H9 (cell line): Measurements from ENCODE around the gene POFUT2. TPM values are rescaled to one million over a fixed set of nuclear protein-coding genes. Genes with fewer than 3 reads are reported as not detected.

ENCODE experiments used
- DNase-seq: peaks from one replicate; pipeline ENCODE4 v3.0.0-alpha.2; 2017
- H2AFZ ChIP-seq: one replicate; pipeline ENCODE4 v1.6.1; 2013; ENCODE audit warnings: mild to moderate bottlenecking, low read length, control low read depth, moderate library complexity
- H2AK5ac ChIP-seq: 2 replicates; pipeline ENCODE4 v1.6.1; 2013; ENCODE audit warnings: low read length, control low read depth, mixed read lengths; ENCODE audit not compliant: insufficient read length
- H2BK120ac ChIP-seq: one replicate; pipeline ENCODE4 v1.6.1; 2013; ENCODE audit warnings: low read depth, mild to moderate bottlenecking, low read length, control low read depth, inconsistent platforms; ENCODE audit not compliant: poor library complexity, severe bottlenecking
- H2BK12ac ChIP-seq: 2 replicates; pipeline ENCODE4 v1.6.1; 2013; ENCODE audit warnings: low read length, control low read depth, mixed read lengths, low read depth; ENCODE audit not compliant: insufficient read length
- H2BK15ac ChIP-seq: 2 replicates; pipeline ENCODE4 v1.6.1; 2013; ENCODE audit warnings: low read depth, low read length, control low read depth
- H2BK20ac ChIP-seq: one replicate; pipeline ENCODE4 v1.6.1; 2013; ENCODE audit warnings: low read depth, mild to moderate bottlenecking, low read length, control low read depth, inconsistent platforms; ENCODE audit not compliant: poor library complexity, severe bottlenecking
- H2BK5ac ChIP-seq: 2 replicates; pipeline ENCODE4 v1.6.1; 2013; ENCODE audit warnings: low read length, control low read depth, mixed read lengths; ENCODE audit not compliant: insufficient read length
- H3K14ac ChIP-seq: 2 replicates; pipeline ENCODE4 v1.6.1; 2013; ENCODE audit warnings: low read length, control low read depth; ENCODE audit not compliant: insufficient read depth
- H3K18ac ChIP-seq: 2 replicates; pipeline ENCODE4 v1.6.1; 2013; ENCODE audit warnings: low read depth, mild to moderate bottlenecking, mixed read lengths, low read length, control low read depth; ENCODE audit not compliant: insufficient read length
- H3K23ac ChIP-seq: 2 replicates; pipeline ENCODE4 v1.6.1; 2013; ENCODE audit warnings: low read length, control low read depth, mixed read lengths, low read depth; ENCODE audit not compliant: insufficient read length
- H3K23me2 ChIP-seq: 2 replicates; pipeline ENCODE4 v1.6.1; 2013; ENCODE audit warnings: low read depth, mild to moderate bottlenecking, mixed read lengths, low read length, control low read depth; ENCODE audit not compliant: insufficient read length, poor library complexity, severe bottlenecking
- H3K27ac ChIP-seq: 2 replicates; pipeline ENCODE4 v1.5.1; 2013; ENCODE audit warnings: low read length, control low read depth, mixed read lengths, low read depth; ENCODE audit not compliant: insufficient read length
- H3K27me3 ChIP-seq: 2 replicates; pipeline ENCODE4 v1.6.1; 2013; ENCODE audit warnings: low read length, control low read depth, inconsistent platforms; ENCODE audit not compliant: insufficient read depth
- H3K4ac ChIP-seq: 2 replicates; pipeline ENCODE4 v1.6.1; 2013; ENCODE audit warnings: low read depth, mild to moderate bottlenecking, control low read depth, inconsistent platforms, low read length, moderate library complexity
- H3K4me1 ChIP-seq: 2 replicates; pipeline ENCODE4 v1.6.1; 2013; ENCODE audit warnings: low read length, control low read depth, inconsistent platforms; ENCODE audit not compliant: insufficient read depth
- H3K4me2 ChIP-seq: 2 replicates; pipeline ENCODE4 v1.6.1; 2013; ENCODE audit warnings: low read length, control low read depth, mixed read lengths; ENCODE audit not compliant: insufficient read length, insufficient read depth
- H3K56ac ChIP-seq: 2 replicates; pipeline ENCODE4 v1.6.1; 2013; ENCODE audit warnings: low read depth, mild to moderate bottlenecking, mixed read lengths, low read length, control low read depth; ENCODE audit not compliant: insufficient read length
- H3K79me1 ChIP-seq: 2 replicates; pipeline ENCODE4 v1.6.1; 2013; ENCODE audit warnings: low read depth, mild to moderate bottlenecking, moderate library complexity, low read length, control low read depth, inconsistent platforms; ENCODE audit not compliant: insufficient read depth, poor library complexity, severe bottlenecking
- H3K79me2 ChIP-seq: 2 replicates; pipeline ENCODE4 v1.6.1; 2013; ENCODE audit warnings: low read length, control low read depth, inconsistent platforms; ENCODE audit not compliant: insufficient read depth
- H3K9ac ChIP-seq: 2 replicates; pipeline ENCODE4 v1.6.1; 2013; ENCODE audit warnings: low read length, control low read depth, mixed read lengths; ENCODE audit not compliant: insufficient read length; ENCODE audit errors: extremely low read depth
- H3K9me3 ChIP-seq: one replicate; pipeline ENCODE4 v1.6.1; 2013; ENCODE audit warnings: low read depth, low read length, inconsistent platforms; ENCODE audit not compliant: control insufficient read depth
- H3T11ph ChIP-seq: one replicate; pipeline ENCODE4 v1.6.1; 2013; ENCODE audit warnings: mild to moderate bottlenecking, low read length, control low read depth, inconsistent platforms
- H4K20me1 ChIP-seq: one replicate; pipeline ENCODE4 v1.6.1; 2013; ENCODE audit not compliant: control insufficient read depth, insufficient read length, insufficient read depth
- H4K5ac ChIP-seq: 2 replicates; pipeline ENCODE4 v1.6.1; 2013; ENCODE audit warnings: low read depth, mild to moderate bottlenecking, mixed read lengths, low read length, control low read depth; ENCODE audit not compliant: insufficient read length
- H4K8ac ChIP-seq: replicated peaks from 2 replicates; pipeline ENCODE4 v1.6.1; 2013; ENCODE audit warnings: low read length, control low read depth, mixed read lengths, low read depth; ENCODE audit not compliant: insufficient read length
- H4K91ac ChIP-seq: 2 replicates; pipeline ENCODE4 v1.6.1; 2013; ENCODE audit warnings: low read depth, mild to moderate bottlenecking, moderate library complexity, mixed read lengths, low read length, control low read depth; ENCODE audit not compliant: insufficient read length
- H3K27ac Mint-ChIP-seq, 3 experiments: 2 replicates in 2 of 3; 3 replicates in 1 of 3; pipeline ENCODE4 v1.8.0; 2020 to 2021; ENCODE audit warnings: mixed read lengths in 3 of 3, mild to moderate bottlenecking in 1 of 3, moderate library complexity in 1 of 3
- H3K27me3 Mint-ChIP-seq: 2 replicates; pipeline ENCODE4 v1.8.0; 2021; ENCODE audit warnings: low read depth, mild to moderate bottlenecking, moderate library complexity, mixed read lengths
- H3K36me3 Mint-ChIP-seq, 3 experiments: 2 replicates in 2 of 3; 3 replicates in 1 of 3; pipeline ENCODE4 v1.8.0; 2020 to 2021; ENCODE audit warnings: low read depth in 3 of 3, mixed read lengths in 3 of 3; ENCODE audit not compliant: insufficient read depth in 1 of 3
- H3K4me1 Mint-ChIP-seq, 2 experiments: 2 replicates each; pipeline ENCODE4 v1.8.0; 2020; ENCODE audit warnings: mixed read lengths in 2 of 2
- H3K4me3 Mint-ChIP-seq, 2 experiments: 2 replicates in 1 of 2; 3 replicates in 1 of 2; pipeline ENCODE4 v1.8.0; 2020 to 2021; ENCODE audit warnings: mild to moderate bottlenecking in 2 of 2, mixed read lengths in 2 of 2, moderate library complexity in 1 of 2
- H3K9me3 Mint-ChIP-seq, 2 experiments: 2 replicates in 1 of 2; 3 replicates in 1 of 2; pipeline ENCODE4 v1.8.0; 2020; ENCODE audit warnings: mild to moderate bottlenecking in 2 of 2, mixed read lengths in 2 of 2, moderate library complexity in 1 of 2
- CTCF ChIP-seq: fragments of 200-600 bp; sonication (generic); conservative IDR thresholded peaks from 3 replicates; pipeline ENCODE4 v1.8.0; 2021; ENCODE audit warnings: antibody characterized with exemption, mild to moderate bottlenecking
- WGBS: extraction: QIAGEN DNeasy Blood & Tissue Kit; methylation state at CpG from one replicate; pipeline ENCODE4 v1.1.7; 2013; ENCODE audit warnings: missing lambda C conversion rate, low lambda C conversion rate, mixed read lengths; ENCODE audit not compliant: insufficient read length; ENCODE audit errors: extremely low coverage; 5-methylcytosine and 5-hydroxymethylcytosine counted together
- long read RNA-seq: library from polyadenylated mRNA; unstranded; transcript quantifications from one replicate; pipeline ENCODE4 v2.0.0, GENCODE V29; 2020
- total RNA-seq: library from RNA; stranded (reverse); gene quantifications from 2 replicates; pipeline ENCODE4 v1.2.1, GENCODE V29; 2021

The POFUT2 gene, protein sequence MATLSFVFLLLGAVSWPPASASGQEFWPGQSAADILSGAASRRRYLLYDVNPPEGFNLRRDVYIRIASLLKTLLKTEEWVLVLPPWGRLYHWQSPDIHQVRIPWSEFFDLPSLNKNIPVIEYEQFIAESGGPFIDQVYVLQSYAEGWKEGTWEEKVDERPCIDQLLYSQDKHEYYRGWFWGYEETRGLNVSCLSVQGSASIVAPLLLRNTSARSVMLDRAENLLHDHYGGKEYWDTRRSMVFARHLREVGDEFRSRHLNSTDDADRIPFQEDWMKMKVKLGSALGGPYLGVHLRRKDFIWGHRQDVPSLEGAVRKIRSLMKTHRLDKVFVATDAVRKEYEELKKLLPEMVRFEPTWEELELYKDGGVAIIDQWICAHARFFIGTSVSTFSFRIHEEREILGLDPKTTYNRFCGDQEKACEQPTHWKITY
- 32.1 and 34.8 TPM in 2 replicates for total RNA-seq
- long read RNA-seq, transcript POFUT2-203 (9 exons, 2,871 nt), result major isoform, 53 of 96 reads
- long read RNA-seq, partial matches to known transcripts, result 1 of 96 reads
- long read RNA-seq, other reads (novel, unspliced or antisense), result 40 of 96 reads

DNA sequence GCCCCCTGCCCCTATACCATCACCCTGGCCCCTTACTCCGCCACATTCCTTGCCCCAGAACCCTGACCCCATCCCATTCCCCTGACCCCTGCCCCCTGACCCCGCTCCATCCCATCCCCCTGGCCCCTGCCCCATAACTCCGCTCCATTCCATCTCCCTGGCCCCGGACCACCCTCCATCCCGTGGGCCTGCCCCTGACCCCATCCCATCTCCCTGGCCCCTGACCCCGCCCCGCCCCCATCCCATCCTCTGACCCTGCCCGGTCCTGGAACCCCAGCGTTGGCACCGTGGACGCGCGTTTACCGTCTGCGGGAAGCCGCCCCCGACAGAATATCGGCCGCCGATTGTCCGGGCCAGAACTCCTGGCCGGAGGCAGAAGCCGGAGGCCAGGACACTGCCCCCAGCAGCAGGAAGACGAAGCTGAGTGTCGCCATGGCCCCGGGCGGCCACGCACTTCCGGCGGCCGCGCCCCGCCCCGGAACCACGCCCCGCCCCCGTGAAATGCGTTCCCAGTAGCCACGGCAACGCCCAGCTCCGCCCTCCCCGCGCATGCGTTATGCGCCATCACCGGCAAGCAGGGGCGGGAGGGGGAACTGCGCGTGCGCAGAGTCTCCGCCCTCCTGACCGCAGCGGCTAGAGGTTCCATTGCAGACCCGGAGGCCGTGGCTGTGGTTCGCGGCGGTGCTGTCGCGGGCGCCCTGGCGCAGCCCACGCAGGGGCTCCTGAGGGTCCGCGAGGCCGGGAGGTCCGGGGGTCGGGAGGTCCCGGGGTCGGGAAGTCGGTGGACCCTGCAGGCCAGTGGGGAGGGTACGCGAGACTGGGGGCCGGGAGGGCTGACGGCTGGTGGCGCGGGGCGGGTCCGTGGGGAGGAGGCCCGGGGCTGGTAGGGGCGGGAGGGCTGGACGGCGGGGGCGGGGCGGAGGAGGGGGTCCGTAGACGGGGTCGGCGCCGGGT is at the start of gene POFUT2:
Gene POFUT2 (minus strand): TSS at position 458 of the 954 bp plus-strand sequence. CDS start 24 bp downstream, at position 434.
- H3K4me1 ChIP-seq, result no peaks in the 10 kb centered on the region
- Mint-ChIP-seq H3K27me3 (no peaks in the 10 kb centered on the region), H3K9me3 (no peaks in the 10 kb centered on the region), H3K36me3 (peaks cover 20 to 37% (median 24%) of the 10 kb centered on the region in 3 experiments; a peak in 6 of 7 replicates), H3K27ac (peak within 1 kb of the TSS; percentile 31 to 93 (median 86); a peak in 2 of 7 replicates), H3K4me3 (peak within 1 kb of the TSS; percentile 84 to 89), H3K4me1 (peaks cover 10 to 13% of the 10 kb centered on the region in 2 experiments)
- no peaks in the 10 kb centered on the region for H4K20me1 ChIP-seq
- H2BK5ac ChIP-seq, result no peak within 1 kb of the TSS
- H4K8ac ChIP-seq, result no peak within 1 kb of the TSS
- H3K79me1 ChIP-seq, result no peaks in the 10 kb centered on the region
- no peaks in the 10 kb centered on the region for H3K79me2 ChIP-seq
- no peak within 1 kb of the TSS for H4K91ac ChIP-seq
- no peaks in the 10 kb centered on the region for H3K27me3 ChIP-seq
- no peak within 1 kb of the TSS for H2BK12ac ChIP-seq
- H2BK15ac ChIP-seq, result no peak within 1 kb of the TSS
- H4K5ac ChIP-seq, result no peak within 1 kb of the TSS
- TF ChIP-seq CTCF, result no peak
- H2BK120ac ChIP-seq, result no peak within 1 kb of the TSS
- peak; percentile 97 for DNase-seq
- peak within 1 kb of the TSS; percentile 49 for H3K9ac ChIP-seq
- H3K23me2 ChIP-seq, result peaks cover 4% of the 10 kb centered on the region
- peak within 1 kb of the TSS; percentile 65 for H3K4me2 ChIP-seq
- no peak within 1 kb of the TSS for H3K14ac ChIP-seq
- H3K23ac ChIP-seq, result no peak within 1 kb of the TSS
- no peak within 1 kb of the TSS for H3K18ac ChIP-seq
- H3K4ac ChIP-seq, result no peak within 1 kb of the TSS
- no peak within 1 kb of the TSS for H3K27ac ChIP-seq
- WGBS, result no CpG with 5 or more reads among the region's 90 CpGs
- H3K56ac ChIP-seq, result no peak within 1 kb of the TSS
- H2AK5ac ChIP-seq, result no peak within 1 kb of the TSS
- H3T11ph ChIP-seq, result no peak within 1 kb of the TSS
- no peaks in the 10 kb centered on the region for H3K9me3 ChIP-seq
- H2AFZ ChIP-seq, result no peak within 1 kb of the TSS
- no peak within 1 kb of the TSS for H2BK20ac ChIP-seq
